D721Med (cell line): ENCODE measurements around the gene NFATC2IP.
"Not testable (repeated sequence)": the region's sequence is repeated elsewhere in the genome, so short reads cannot be mapped to it uniquely, and the experiment has no call there.

ENCODE experiments used
- DNase-seq: peaks from one replicate; pipeline ENCODE4 v3.0.0; 2011; ENCODE audit warnings: low spot score; ENCODE audit not compliant: insufficient read length
- FAIRE-seq: peaks from 2 replicates; lab custom pipeline; 2011; peaks lifted over from hg19 to GRCh38; lab: Jason Lieb, UNC
- CTCF ChIP-seq: IDR thresholded peaks from 2 replicates; pipeline ENCODE4 v1.5.1; 2012; ENCODE audit warnings: mild to moderate bottlenecking, control low read depth; ENCODE audit not compliant: insufficient read depth; ENCODE audit errors: missing control alignments

The NFATC2IP gene

GRCh38 chr16:28933171-28933570, 17.6 kb upstream of the NFATC2IP start:
- FAIRE-seq (no peak), DNase-seq (no peak)
- TF ChIP-seq CTCF, result no peak

- no peak for TF ChIP-seq CTCF
- FAIRE-seq, result no peak
- DNase-seq, result no peak
Measured at GRCh38 chr16:28935346-28935745, 15.4 kb upstream of the NFATC2IP start.

- FAIRE-seq (no peak), DNase-seq (no peak)
- TF ChIP-seq CTCF, result no peak
Measured at GRCh38 chr16:28935924-28936783, 14.6 kb upstream of the NFATC2IP start.

- FAIRE-seq, result no peak
- TF ChIP-seq CTCF, result no peak
- DNase-seq, result no peak
Measured at GRCh38 chr16:28936784-28937155, 14.0 kb upstream of the NFATC2IP start.

- DNase-seq, result no peak
- TF ChIP-seq CTCF, result no peak
- no peak for FAIRE-seq
Measured at GRCh38 chr16:28937222-28937876, 13.4 kb upstream of the NFATC2IP start.

GRCh38 chr16:28938721-28939120, 12.0 kb upstream of the NFATC2IP start:
- FAIRE-seq (no peak), DNase-seq (no peak)
- no peak for TF ChIP-seq CTCF

- not testable (repeated sequence) for FAIRE-seq
Measured at GRCh38 chr16:28939825-28940224, 10.9 kb upstream of the NFATC2IP start.

More at GRCh38 chr16:28939825-28940224, 10.9 kb upstream of the NFATC2IP start:
- not testable (repeated sequence) for DNase-seq
